ENCODE results near the gene ARHGAP28.

- TF ChIP-seq, protein P1, sequence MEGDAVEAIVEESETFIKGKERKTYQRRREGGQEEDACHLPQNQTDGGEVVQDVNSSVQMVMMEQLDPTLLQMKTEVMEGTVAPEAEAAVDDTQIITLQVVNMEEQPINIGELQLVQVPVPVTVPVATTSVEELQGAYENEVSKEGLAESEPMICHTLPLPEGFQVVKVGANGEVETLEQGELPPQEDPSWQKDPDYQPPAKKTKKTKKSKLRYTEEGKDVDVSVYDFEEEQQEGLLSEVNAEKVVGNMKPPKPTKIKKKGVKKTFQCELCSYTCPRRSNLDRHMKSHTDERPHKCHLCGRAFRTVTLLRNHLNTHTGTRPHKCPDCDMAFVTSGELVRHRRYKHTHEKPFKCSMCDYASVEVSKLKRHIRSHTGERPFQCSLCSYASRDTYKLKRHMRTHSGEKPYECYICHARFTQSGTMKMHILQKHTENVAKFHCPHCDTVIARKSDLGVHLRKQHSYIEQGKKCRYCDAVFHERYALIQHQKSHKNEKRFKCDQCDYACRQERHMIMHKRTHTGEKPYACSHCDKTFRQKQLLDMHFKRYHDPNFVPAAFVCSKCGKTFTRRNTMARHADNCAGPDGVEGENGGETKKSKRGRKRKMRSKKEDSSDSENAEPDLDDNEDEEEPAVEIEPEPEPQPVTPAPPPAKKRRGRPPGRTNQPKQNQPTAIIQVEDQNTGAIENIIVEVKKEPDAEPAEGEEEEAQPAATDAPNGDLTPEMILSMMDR (IDR thresholded peaks at IDR 0.05): no peak
- TF ChIP-seq POLR2A (IDR thresholded peaks at IDR 0.05): no peak
These were observed 11.2 kb upstream of the ARHGAP28 start for GRCh38 chr18:6718267-6718666.
